GM12892 (cell line): Measurements from ENCODE around the gene CADM4.

Source experiments
- POLR2A ChIP-seq: IDR thresholded peaks from 2 replicates; pipeline ENCODE4 v1.6.1; 2011; ENCODE audit warnings: low read depth, low read length, control low read depth
- POLR2AphosphoS5 ChIP-seq: IDR thresholded peaks from 2 replicates; pipeline ENCODE4 v1.6.1; 2011; ENCODE audit warnings: low read depth, low read length, control low read depth
- TAF1 ChIP-seq: IDR thresholded peaks from 2 replicates; pipeline ENCODE4 v1.6.1; 2011; ENCODE audit warnings: low read depth, mild to moderate bottlenecking, control low read depth, low read length, borderline replicate concordance

DNA sequence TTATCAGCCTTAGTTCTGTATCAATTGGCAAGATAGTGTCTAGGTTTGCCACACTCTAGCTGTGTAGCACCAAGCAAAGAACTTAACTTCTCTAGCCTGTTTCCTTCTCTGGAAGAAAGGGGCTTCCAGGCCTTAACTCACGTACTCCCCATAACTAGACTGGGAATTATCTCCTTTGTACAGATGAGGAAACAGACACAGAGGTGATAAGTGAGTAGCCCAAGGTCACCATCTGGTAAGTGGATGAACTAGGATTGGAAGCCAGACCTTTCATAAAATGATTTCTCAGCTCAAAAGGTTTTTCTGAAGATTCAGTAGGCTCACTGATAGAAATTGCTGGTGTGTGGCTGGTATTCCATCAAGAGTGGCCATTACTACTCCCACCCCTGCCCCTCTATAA, 23.3 kb downstream of the CADM4 start:
- no peak for TF ChIP-seq POLR2A
- TF ChIP-seq POLR2AphosphoS5, result no peak
- no peak for TF ChIP-seq TAF1
